H1 (cell line): ENCODE data around the gene AVL9. TPM values are rescaled to one million over a fixed set of nuclear protein-coding genes. Genes with fewer than 3 reads are reported as not detected.

ENCODE experiments used
- BCL11A ChIP-seq, 2 experiments: IDR thresholded peaks; one replicate each; pipeline ENCODE4 v1.6.1; 2011; ENCODE audit warnings: low read depth in 2 of 2, low read length in 2 of 2, mild to moderate bottlenecking in 2 of 2
- CBX5 ChIP-seq: fragments of 300-800, 300-1000 bp; sonication (generic); IDR thresholded peaks from 2 replicates; pipeline ENCODE4 v1.7.1; 2016; ENCODE audit warnings: antibody characterized with exemption, low read length, low read depth
- CREB1 ChIP-seq: IDR thresholded peaks from 2 replicates; pipeline ENCODE4 v1.6.1; 2012; ENCODE audit warnings: inconsistent platforms
- HDAC2 ChIP-seq, 2 experiments: fragments of 300-600 bp in 1 of 2; sonication (generic) in 1 of 2; IDR thresholded peaks; 2 replicates each; pipeline ENCODE4 v1.6.1; 2011 to 2012; ENCODE audit warnings: low read depth in 2 of 2, low read length in 2 of 2, mild to moderate bottlenecking in 2 of 2, moderate library complexity in 2 of 2, borderline replicate concordance in 1 of 2, inconsistent platforms in 1 of 2
- KDM4A ChIP-seq: IDR thresholded peaks from one replicate; pipeline ENCODE4 v1.7.1; 2012; ENCODE audit warnings: low read depth, mild to moderate bottlenecking, moderate library complexity, low read length, inconsistent platforms; ENCODE audit not compliant: severe bottlenecking
- MAFK ChIP-seq: IDR thresholded peaks from 2 replicates; pipeline ENCODE4 v1.6.1; 2012; ENCODE audit warnings: low read depth, mild to moderate bottlenecking, improper control_type of control experiment, low read length
- TBP ChIP-seq: IDR thresholded peaks from 2 replicates; pipeline ENCODE4 v1.6.1; 2011; ENCODE audit warnings: low read depth, low read length, improper control_type of control experiment
- TCF12 ChIP-seq: IDR thresholded peaks from 2 replicates; pipeline ENCODE4 v1.6.1; 2011; ENCODE audit warnings: low read depth, mild to moderate bottlenecking, low read length
- polyA plus RNA-seq, 7 experiments: library from polyadenylated mRNA; depleted of rRNA in 3 of 7; stranded (reverse) in 5 of 7; unstranded in 2 of 7; fragments of >200 nt in 5 of 7; fragments of 200-250 nt in 2 of 7; gene quantifications; 1 replicate in 5 of 7; 2 replicates in 1 of 7; 4 replicates in 1 of 7; pipeline versions ENCODE4 v1.2.1 to v1.2.3, GENCODE V29; 2011 to 2013; ENCODE audit warnings: missing spikeins in 2 of 7, mixed read lengths in 2 of 7
- total RNA-seq: library from RNA; stranded (reverse); fragmentation: NEBNext Ultra II Directional; extraction: Animal tissue kit (Norgen Biotek cat#: 25700); gene quantifications from 2 replicates; pipeline ENCODE4 v1.2.1, GENCODE V29; 2021

AVL9 gene
- total and polyA plus RNA-seq, 2 of the 8 experiments (the other 6 are each of a cell fraction or from before 2014, with no cell fraction given) = 15.5 to 42.1 TPM

DNA sequence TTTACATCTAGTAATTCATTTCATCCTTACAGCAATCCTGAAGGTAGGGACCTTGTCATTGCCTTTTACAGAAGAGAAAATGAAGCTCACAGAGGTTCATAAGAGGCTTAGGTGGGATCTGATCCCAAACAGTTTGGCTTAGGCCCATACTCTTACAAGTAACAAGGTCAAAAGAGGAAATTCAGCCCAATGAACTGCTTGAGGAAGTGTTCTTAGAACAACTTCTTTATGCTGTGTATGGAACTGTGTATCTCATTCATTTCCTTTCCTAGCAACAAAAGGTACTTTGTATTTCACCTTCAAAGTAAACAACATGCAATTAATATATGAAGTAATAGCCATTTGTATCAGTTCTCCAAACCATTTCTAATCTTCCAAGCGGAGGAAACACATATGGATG is 79.3 kb downstream of the AVL9 start (continued):
- no peak for TF ChIP-seq CBX5
- no peak for TF ChIP-seq TCF12
- no peak for TF ChIP-seq MAFK
- no peak for TF ChIP-seq CREB1
- no peak for TF ChIP-seq HDAC2 (IDR thresholded peaks at IDR 0.05; ENCODE audit: borderline replicate concordance in 1 of 2, low read depth in 2 of 2, low read length in 2 of 2)
- TF ChIP-seq TBP = no peak
- no peak for TF ChIP-seq BCL11A (IDR thresholded peaks at IDR 0.05; ENCODE audit: low read depth in 2 of 2, low read length in 2 of 2)
- TF ChIP-seq KDM4A = no peak
